Measurements from ENCODE around the gene F13B.

DNA sequence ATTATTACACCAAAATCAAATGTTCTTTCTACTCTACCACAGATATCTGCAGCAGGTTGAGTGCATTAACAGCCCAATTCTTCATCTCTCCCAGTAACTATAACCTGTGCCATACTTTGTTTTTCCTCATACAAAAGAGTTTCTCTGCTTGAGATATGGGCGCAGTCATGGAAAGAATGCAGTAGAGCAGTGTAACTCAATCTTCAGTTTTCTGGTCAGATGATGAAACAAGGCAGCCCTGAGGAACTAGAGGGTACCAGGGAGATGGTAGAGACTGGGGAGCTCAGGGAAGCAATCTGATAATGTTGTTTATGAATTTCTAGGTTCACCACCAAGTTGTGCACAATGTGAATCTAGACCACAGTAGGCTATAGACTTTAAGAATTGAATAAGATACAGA is 39.8 kb upstream of the F13B start:
- TF ChIP-seq, protein P1, sequence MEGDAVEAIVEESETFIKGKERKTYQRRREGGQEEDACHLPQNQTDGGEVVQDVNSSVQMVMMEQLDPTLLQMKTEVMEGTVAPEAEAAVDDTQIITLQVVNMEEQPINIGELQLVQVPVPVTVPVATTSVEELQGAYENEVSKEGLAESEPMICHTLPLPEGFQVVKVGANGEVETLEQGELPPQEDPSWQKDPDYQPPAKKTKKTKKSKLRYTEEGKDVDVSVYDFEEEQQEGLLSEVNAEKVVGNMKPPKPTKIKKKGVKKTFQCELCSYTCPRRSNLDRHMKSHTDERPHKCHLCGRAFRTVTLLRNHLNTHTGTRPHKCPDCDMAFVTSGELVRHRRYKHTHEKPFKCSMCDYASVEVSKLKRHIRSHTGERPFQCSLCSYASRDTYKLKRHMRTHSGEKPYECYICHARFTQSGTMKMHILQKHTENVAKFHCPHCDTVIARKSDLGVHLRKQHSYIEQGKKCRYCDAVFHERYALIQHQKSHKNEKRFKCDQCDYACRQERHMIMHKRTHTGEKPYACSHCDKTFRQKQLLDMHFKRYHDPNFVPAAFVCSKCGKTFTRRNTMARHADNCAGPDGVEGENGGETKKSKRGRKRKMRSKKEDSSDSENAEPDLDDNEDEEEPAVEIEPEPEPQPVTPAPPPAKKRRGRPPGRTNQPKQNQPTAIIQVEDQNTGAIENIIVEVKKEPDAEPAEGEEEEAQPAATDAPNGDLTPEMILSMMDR (conservative IDR thresholded peaks at IDR 0.05; ENCODE audit: low read depth, low read length) = no peak
- no peak for TF ChIP-seq EZH2 (IDR thresholded peaks at IDR 0.05; ENCODE audit: low read length, unreplicated experiment)
